ENCODE measurements around the gene MLPH.

MLPH gene

GRCh38 chr2:237509151-237509550 lies 22.1 kb downstream of the MLPH start:
- Histone ChIP-seq H3K4ac (ENCODE audit: low read depth in 1 of 2, low read length in 2 of 2) (peak overlapping the region in 1 of 2 experiments; percentile 46), H2AK5ac (ENCODE audit: low read length, severe bottlenecking) (peak overlapping the region; percentile 76), H3K9ac (ENCODE audit: low read length) (no peak overlapping the region), H2BK15ac (ENCODE audit: low read depth, poor library complexity, severe bottlenecking) (peak overlapping the region; percentile 30), H3K18ac (ENCODE audit: low read depth in 1 of 2, low read length in 2 of 2) (peak overlapping the region; percentile 16 to 62), H3K27me3 (ENCODE audit: control insufficient read depth in 1 of 2, insufficient read depth in 1 of 2, low read length in 2 of 2) (no peaks in the 10 kb centered on the region), H2BK5ac (ENCODE audit: low read depth, low read length, poor library complexity, severe bottlenecking) (no peak overlapping the region), H3K23ac (ENCODE audit: low read length in 2 of 2) (peak overlapping the region in 1 of 2 experiments; percentile 23), H3K4me1 (ENCODE audit: control insufficient read depth, insufficient read depth, low read depth, low read length) (peaks cover 32% of the 10 kb centered on the region), H2BK12ac (ENCODE audit: low read length in 2 of 2) (peak overlapping the region; percentile 29 to 38), H4K8ac (ENCODE audit: low read length) (no peak overlapping the region), H3K9me3 (ENCODE audit: control insufficient read depth, low read length) (no peaks in the 10 kb centered on the region), H3K79me1 (replicated peaks; ENCODE audit: low read length, poor library complexity, severe bottlenecking) (peaks cover 34% of the 10 kb centered on the region), H4K91ac (ENCODE audit: low read length) (no peak overlapping the region), H3K14ac (ENCODE audit: low read length in 2 of 2) (no peak overlapping the region), H3K27ac (ENCODE audit: low read length, poor library complexity, severe bottlenecking) (peak overlapping the region; percentile 22), H3K4me2 (ENCODE audit: low read length, poor library complexity, severe bottlenecking) (no peak overlapping the region), H3K4me3 (ENCODE audit: insufficient read depth in 1 of 2, low read depth in 1 of 2, low read length in 2 of 2) (no peak overlapping the region), H3K36me3 (ENCODE audit: control insufficient read depth in 1 of 2, insufficient read depth in 2 of 2, low read depth in 1 of 2, low read length in 2 of 2) (peaks cover 7 to 68% of the 10 kb centered on the region in 2 experiments), H2BK120ac (ENCODE audit: low read depth, low read length) (no peak overlapping the region), H2AFZ (ENCODE audit: low read depth, low read length) (no peak overlapping the region)
- WGBS: 92% methylated on average over 2 of the region's 2 CpGs
- no peak for DNase-seq

- H3K27ac ChIP-seq (ENCODE audit: low read length, poor library complexity, severe bottlenecking): no peak overlapping the region
- no peak overlapping the region for H2AFZ ChIP-seq (ENCODE audit: low read depth, low read length)
- no peak overlapping the region for H4K91ac ChIP-seq (ENCODE audit: low read length)
- H3K4me1 ChIP-seq (ENCODE audit: control insufficient read depth, insufficient read depth, low read depth, low read length): peaks cover 33% of the 10 kb centered on the region
- no peak overlapping the region for H3K18ac ChIP-seq (ENCODE audit: low read depth in 1 of 2, low read length in 2 of 2)
- H3K14ac ChIP-seq (ENCODE audit: low read length in 2 of 2): no peak overlapping the region
- no peak overlapping the region for H3K4me2 ChIP-seq (ENCODE audit: low read length, poor library complexity, severe bottlenecking)
- DNase-seq: no peak
- H3K79me1 ChIP-seq (replicated peaks; ENCODE audit: low read length, poor library complexity, severe bottlenecking): peaks cover 38% of the 10 kb centered on the region
- no peaks in the 10 kb centered on the region for H3K27me3 ChIP-seq (ENCODE audit: control insufficient read depth in 1 of 2, insufficient read depth in 1 of 2, low read length in 2 of 2)
- H2BK12ac ChIP-seq (ENCODE audit: low read length in 2 of 2): no peak overlapping the region
- no peak overlapping the region for H2BK120ac ChIP-seq (ENCODE audit: low read depth, low read length)
- 93% methylated on average over 7 of the region's 7 CpGs for WGBS
- H2AK5ac ChIP-seq (ENCODE audit: low read length, severe bottlenecking): no peak overlapping the region
- H3K4me3 ChIP-seq (ENCODE audit: insufficient read depth in 1 of 2, low read depth in 1 of 2, low read length in 2 of 2): no peak overlapping the region
- H3K23ac ChIP-seq (ENCODE audit: low read length in 2 of 2): no peak overlapping the region
- H2BK5ac ChIP-seq (ENCODE audit: low read depth, low read length, poor library complexity, severe bottlenecking): no peak overlapping the region
- H3K9ac ChIP-seq (ENCODE audit: low read length): no peak overlapping the region
- H3K9me3 ChIP-seq (ENCODE audit: control insufficient read depth, low read length): no peaks in the 10 kb centered on the region
- H4K8ac ChIP-seq (ENCODE audit: low read length): no peak overlapping the region
- H2BK15ac ChIP-seq (ENCODE audit: low read depth, poor library complexity, severe bottlenecking): no peak overlapping the region
- peaks cover 7 to 67% of the 10 kb centered on the region in 2 experiments for H3K36me3 ChIP-seq (ENCODE audit: control insufficient read depth in 1 of 2, insufficient read depth in 2 of 2, low read depth in 1 of 2, low read length in 2 of 2)
- no peak overlapping the region for H3K4ac ChIP-seq (ENCODE audit: low read depth in 1 of 2, low read length in 2 of 2)
These were observed 22.9 kb downstream of the MLPH start for GRCh38 chr2:237509905-237510304.

- Histone ChIP-seq H3K4ac (ENCODE audit: low read depth in 1 of 2, low read length in 2 of 2) (no peak overlapping the region), H3K79me1 (replicated peaks; ENCODE audit: low read length, poor library complexity, severe bottlenecking) (peaks cover 40% of the 10 kb centered on the region), H2BK12ac (ENCODE audit: low read length in 2 of 2) (peak overlapping the region in 1 of 2 experiments; percentile 40), H3K4me3 (ENCODE audit: insufficient read depth in 1 of 2, low read depth in 1 of 2, low read length in 2 of 2) (no peak overlapping the region), H3K36me3 (ENCODE audit: control insufficient read depth in 1 of 2, insufficient read depth in 2 of 2, low read depth in 1 of 2, low read length in 2 of 2) (peaks cover 7 to 67% of the 10 kb centered on the region in 2 experiments), H2BK5ac (ENCODE audit: low read depth, low read length, poor library complexity, severe bottlenecking) (no peak overlapping the region), H3K4me1 (ENCODE audit: control insufficient read depth, insufficient read depth, low read depth, low read length) (peaks cover 26% of the 10 kb centered on the region), H3K18ac (ENCODE audit: low read depth in 1 of 2, low read length in 2 of 2) (peak overlapping the region; percentile 15 to 79), H4K91ac (ENCODE audit: low read length) (no peak overlapping the region), H3K9ac (ENCODE audit: low read length) (no peak overlapping the region), H2BK15ac (ENCODE audit: low read depth, poor library complexity, severe bottlenecking) (peak overlapping the region; percentile 49), H3K23ac (ENCODE audit: low read length in 2 of 2) (no peak overlapping the region), H2AFZ (ENCODE audit: low read depth, low read length) (no peak overlapping the region), H3K14ac (ENCODE audit: low read length in 2 of 2) (peak overlapping the region in 1 of 2 experiments; percentile 31), H3K9me3 (ENCODE audit: control insufficient read depth, low read length) (no peaks in the 10 kb centered on the region), H3K27ac (ENCODE audit: low read length, poor library complexity, severe bottlenecking) (no peak overlapping the region), H3K4me2 (ENCODE audit: low read length, poor library complexity, severe bottlenecking) (no peak overlapping the region), H4K8ac (ENCODE audit: low read length) (no peak overlapping the region), H3K27me3 (ENCODE audit: control insufficient read depth in 1 of 2, insufficient read depth in 1 of 2, low read length in 2 of 2) (no peaks in the 10 kb centered on the region), H2BK120ac (ENCODE audit: low read depth, low read length) (no peak overlapping the region), H2AK5ac (ENCODE audit: low read length, severe bottlenecking) (peak overlapping the region; percentile 10)
- no peak for DNase-seq
- WGBS: 96% methylated on average over 21 of the region's 21 CpGs
These were observed 23.6 kb downstream of the MLPH start for GRCh38 chr2:237510502-237511217.

- H4K91ac ChIP-seq (ENCODE audit: low read length): no peak overlapping the region
- H2BK15ac ChIP-seq (ENCODE audit: low read depth, poor library complexity, severe bottlenecking): no peak overlapping the region
- H3K36me3 ChIP-seq (ENCODE audit: control insufficient read depth in 1 of 2, insufficient read depth in 2 of 2, low read depth in 1 of 2, low read length in 2 of 2): peaks cover 7 to 73% of the 10 kb centered on the region in 2 experiments
- H3K18ac ChIP-seq (ENCODE audit: low read depth in 1 of 2, low read length in 2 of 2): no peak overlapping the region
- H3K23ac ChIP-seq (ENCODE audit: low read length in 2 of 2): no peak overlapping the region
- no peak overlapping the region for H3K4me2 ChIP-seq (ENCODE audit: low read length, poor library complexity, severe bottlenecking)
- no peaks in the 10 kb centered on the region for H3K27me3 ChIP-seq (ENCODE audit: control insufficient read depth in 1 of 2, insufficient read depth in 1 of 2, low read length in 2 of 2)
- H3K14ac ChIP-seq (ENCODE audit: low read length in 2 of 2): no peak overlapping the region
- WGBS: 97% methylated on average over 1 of the region's 1 CpG
- H3K27ac ChIP-seq (ENCODE audit: low read length, poor library complexity, severe bottlenecking): peak overlapping the region; percentile 31
- peaks cover 26% of the 10 kb centered on the region for H3K4me1 ChIP-seq (ENCODE audit: control insufficient read depth, insufficient read depth, low read depth, low read length)
- H2AFZ ChIP-seq (ENCODE audit: low read depth, low read length): no peak overlapping the region
- no peak overlapping the region for H2BK120ac ChIP-seq (ENCODE audit: low read depth, low read length)
- H3K9ac ChIP-seq (ENCODE audit: low read length): peak overlapping the region; percentile 70
- H3K79me1 ChIP-seq (replicated peaks; ENCODE audit: low read length, poor library complexity, severe bottlenecking): peaks cover 45% of the 10 kb centered on the region
- no peak overlapping the region for H3K4ac ChIP-seq (ENCODE audit: low read depth in 1 of 2, low read length in 2 of 2)
- H4K8ac ChIP-seq (ENCODE audit: low read length): no peak overlapping the region
- H2BK5ac ChIP-seq (ENCODE audit: low read depth, low read length, poor library complexity, severe bottlenecking): no peak overlapping the region
- no peak overlapping the region for H3K4me3 ChIP-seq (ENCODE audit: insufficient read depth in 1 of 2, low read depth in 1 of 2, low read length in 2 of 2)
- H3K9me3 ChIP-seq (ENCODE audit: control insufficient read depth, low read length): no peaks in the 10 kb centered on the region
- no peak overlapping the region for H2BK12ac ChIP-seq (ENCODE audit: low read length in 2 of 2)
- DNase-seq: no peak
- no peak overlapping the region for H2AK5ac ChIP-seq (ENCODE audit: low read length, severe bottlenecking)
These were observed 24.4 kb downstream of the MLPH start for GRCh38 chr2:237511433-237511832.
